ENCODE results near the gene PAK5. TPM values are rescaled to one million over a fixed set of nuclear protein-coding genes. Genes with fewer than 3 reads are reported as not detected.

The PAK5 gene
- total RNA-seq, 4 donors from 2014 or later: 0.04 to 0.34 (median 0.24) TPM

DNA sequence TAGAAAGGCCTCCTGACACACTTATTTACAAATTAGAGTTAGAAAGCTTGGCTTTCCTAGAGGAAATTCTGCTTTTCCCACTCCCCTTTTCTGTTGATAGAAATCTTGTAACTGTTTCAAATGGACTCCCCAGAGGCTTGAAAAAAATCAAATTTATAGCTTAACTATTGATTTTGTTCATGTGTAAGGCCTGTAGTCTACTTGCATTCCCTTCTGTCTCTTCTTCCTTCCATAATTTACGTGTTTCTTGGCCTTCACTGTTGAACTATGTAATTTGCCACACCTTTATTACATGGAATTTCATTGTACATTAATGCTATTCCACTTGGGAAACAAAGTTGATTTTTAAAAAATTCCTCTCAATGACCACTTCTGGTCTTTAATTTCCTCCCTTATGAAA, 243.1 kb downstream of the PAK5 start:
- DNase-seq: no peak
- H3K27me3 ChIP-seq: no peaks in the 10 kb centered on the region
- no peaks in the 10 kb centered on the region for H3K9me3 ChIP-seq
- TF ChIP-seq, protein P1, sequence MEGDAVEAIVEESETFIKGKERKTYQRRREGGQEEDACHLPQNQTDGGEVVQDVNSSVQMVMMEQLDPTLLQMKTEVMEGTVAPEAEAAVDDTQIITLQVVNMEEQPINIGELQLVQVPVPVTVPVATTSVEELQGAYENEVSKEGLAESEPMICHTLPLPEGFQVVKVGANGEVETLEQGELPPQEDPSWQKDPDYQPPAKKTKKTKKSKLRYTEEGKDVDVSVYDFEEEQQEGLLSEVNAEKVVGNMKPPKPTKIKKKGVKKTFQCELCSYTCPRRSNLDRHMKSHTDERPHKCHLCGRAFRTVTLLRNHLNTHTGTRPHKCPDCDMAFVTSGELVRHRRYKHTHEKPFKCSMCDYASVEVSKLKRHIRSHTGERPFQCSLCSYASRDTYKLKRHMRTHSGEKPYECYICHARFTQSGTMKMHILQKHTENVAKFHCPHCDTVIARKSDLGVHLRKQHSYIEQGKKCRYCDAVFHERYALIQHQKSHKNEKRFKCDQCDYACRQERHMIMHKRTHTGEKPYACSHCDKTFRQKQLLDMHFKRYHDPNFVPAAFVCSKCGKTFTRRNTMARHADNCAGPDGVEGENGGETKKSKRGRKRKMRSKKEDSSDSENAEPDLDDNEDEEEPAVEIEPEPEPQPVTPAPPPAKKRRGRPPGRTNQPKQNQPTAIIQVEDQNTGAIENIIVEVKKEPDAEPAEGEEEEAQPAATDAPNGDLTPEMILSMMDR (IDR thresholded peaks at IDR 0.05): no peak
- TF ChIP-seq POLR2A (IDR thresholded peaks at IDR 0.05): no peak
- no peak overlapping the region for H3K4me3 ChIP-seq
- no peak overlapping the region for H3K27ac ChIP-seq
- 54 to 67% methylated on average over 1 of the region's 1 CpG for WGBS, 2 donors
- intact Hi-C loops (cut with DNase I): no loop called here
- no peaks in the 10 kb centered on the region for H3K36me3 ChIP-seq
- no peaks in the 10 kb centered on the region for H3K4me1 ChIP-seq

DNA sequence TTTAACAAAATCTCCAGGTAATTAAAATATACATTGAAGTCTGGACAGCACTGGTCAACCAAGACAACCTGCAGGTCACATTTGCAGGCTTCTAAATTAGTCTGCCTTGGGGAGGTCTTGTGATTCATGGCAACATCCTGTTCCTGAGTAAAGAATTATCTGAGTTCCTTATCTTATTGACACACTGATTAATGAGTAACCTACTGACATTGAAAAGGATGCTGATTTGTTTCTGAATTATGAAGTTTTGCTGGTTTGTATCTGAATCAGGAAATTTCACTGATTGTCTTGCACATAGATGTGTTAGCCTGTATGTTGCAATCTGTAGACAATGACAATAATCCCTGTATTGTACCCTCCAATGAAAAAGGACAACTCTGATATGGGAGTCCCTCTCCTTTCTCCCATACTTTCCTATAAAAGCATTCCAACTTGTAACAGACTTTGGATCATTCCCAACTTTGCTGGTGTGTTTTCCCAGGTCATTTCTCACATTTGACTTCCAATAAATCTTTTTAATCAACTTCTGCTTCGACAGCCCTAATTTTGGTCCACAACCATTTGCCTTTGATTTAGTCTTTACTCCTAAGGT, 244.5 kb downstream of the PAK5 start:
- H3K27ac ChIP-seq: no peak overlapping the region
- WGBS, 2 donors: 63 to 71% methylated on average over 1 of the region's 1 CpG
- no peak for TF ChIP-seq POLR2A (IDR thresholded peaks at IDR 0.05)
- no peak overlapping the region for H3K4me3 ChIP-seq
- no peaks in the 10 kb centered on the region for H3K27me3 ChIP-seq
- DNase-seq: no peak
- H3K4me1 ChIP-seq: no peaks in the 10 kb centered on the region
- no peaks in the 10 kb centered on the region for H3K36me3 ChIP-seq
- no peaks in the 10 kb centered on the region for H3K9me3 ChIP-seq
- intact Hi-C loops (cut with DNase I): no loop called here

DNA sequence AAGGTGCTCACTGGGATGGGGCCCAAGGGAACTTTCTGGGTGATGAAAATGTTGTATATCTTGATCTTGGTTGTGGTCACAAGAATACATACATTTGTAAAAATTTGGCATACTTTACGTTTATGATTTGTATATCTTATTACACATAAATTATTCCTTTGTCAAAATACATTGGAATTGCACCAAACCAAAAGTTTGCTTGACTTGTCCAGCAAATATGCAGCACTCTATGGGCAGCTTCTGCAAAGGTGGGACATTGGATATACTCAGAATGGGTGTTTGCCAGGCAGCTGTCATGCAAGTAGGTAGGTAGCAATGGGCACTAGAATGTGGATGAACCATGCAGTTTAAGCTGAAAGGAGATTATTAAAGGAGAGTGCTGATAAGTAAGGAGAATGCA, 246.5 kb downstream of the PAK5 start:
- Histone ChIP-seq H3K4me3 (no peak overlapping the region), H3K4me1 (no peaks in the 10 kb centered on the region), H3K27me3 (no peaks in the 10 kb centered on the region), H3K36me3 (no peaks in the 10 kb centered on the region), H3K27ac (no peak overlapping the region), H3K9me3 (no peaks in the 10 kb centered on the region)
- WGBS, 2 donors: 25 to 35% methylated on average over 1 of the region's 1 CpG
- DNase-seq: no peak
- intact Hi-C loops (cut with DNase I): no loop called here
- no peak for TF ChIP-seq POLR2A (IDR thresholded peaks at IDR 0.05)
- TF ChIP-seq, protein P1 (IDR thresholded peaks at IDR 0.05): no peak

DNA sequence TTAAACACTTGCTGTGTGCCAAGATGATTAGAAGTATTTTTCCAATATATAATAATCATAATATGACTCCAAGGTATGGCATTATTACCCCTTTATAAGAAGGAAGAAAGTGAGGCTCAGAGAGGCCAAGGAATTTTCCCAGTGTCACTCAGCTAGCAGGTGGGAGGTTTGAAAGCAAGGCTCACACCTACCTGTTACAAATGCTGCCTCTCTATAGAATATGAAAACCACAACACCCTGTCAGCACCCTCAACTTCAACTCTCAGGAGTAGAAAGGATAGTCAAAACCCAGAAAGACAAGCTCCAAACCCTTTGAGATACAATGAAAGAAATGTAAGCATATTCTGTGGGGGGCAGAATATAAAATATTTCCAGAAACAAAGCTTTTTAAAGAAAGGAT, 247.8 kb downstream of the PAK5 start:
- Histone ChIP-seq H3K27ac (no peak overlapping the region), H3K4me3 (no peak overlapping the region), H3K9me3 (no peaks in the 10 kb centered on the region), H3K27me3 (no peaks in the 10 kb centered on the region), H3K36me3 (no peaks in the 10 kb centered on the region), H3K4me1 (no peaks in the 10 kb centered on the region)
- TF ChIP-seq, protein P1 (IDR thresholded peaks at IDR 0.05): no peak
- TF ChIP-seq POLR2A (IDR thresholded peaks at IDR 0.05): no peak
- intact Hi-C loops (cut with DNase I): no loop called here
- DNase-seq: no peak

DNA sequence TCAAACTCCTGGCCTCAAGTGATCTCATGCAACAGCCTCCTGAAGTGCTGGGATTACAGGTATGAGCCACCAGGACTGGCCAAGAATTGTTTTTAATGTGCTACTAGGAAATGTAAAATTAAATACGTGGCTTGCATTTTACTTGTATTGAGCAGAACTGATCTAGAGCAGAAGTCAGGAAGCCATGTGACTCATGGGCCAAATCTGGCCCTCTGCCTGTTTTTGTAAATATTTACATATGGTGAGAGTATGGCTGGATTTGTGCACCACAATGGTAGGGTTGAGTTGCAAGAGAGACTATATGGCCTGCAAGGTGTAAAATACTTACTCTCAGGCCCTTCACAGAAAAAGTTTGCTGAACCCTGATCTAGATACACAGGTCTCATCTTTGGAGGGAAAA, 248.7 kb downstream of the PAK5 start:
- no peak overlapping the region for H3K4me3 ChIP-seq
- intact Hi-C loops (cut with DNase I): no loop called here
- H3K4me1 ChIP-seq: no peaks in the 10 kb centered on the region
- no peaks in the 10 kb centered on the region for H3K27me3 ChIP-seq
- TF ChIP-seq POLR2A (IDR thresholded peaks at IDR 0.05): no peak
- TF ChIP-seq, protein P1 (IDR thresholded peaks at IDR 0.05): no peak
- no peaks in the 10 kb centered on the region for H3K36me3 ChIP-seq
- H3K9me3 ChIP-seq: no peaks in the 10 kb centered on the region
- DNase-seq: no peak
- 59 to 70% methylated on average over 1 of the region's 1 CpG for WGBS, 2 donors
- H3K27ac ChIP-seq: no peak overlapping the region

DNA sequence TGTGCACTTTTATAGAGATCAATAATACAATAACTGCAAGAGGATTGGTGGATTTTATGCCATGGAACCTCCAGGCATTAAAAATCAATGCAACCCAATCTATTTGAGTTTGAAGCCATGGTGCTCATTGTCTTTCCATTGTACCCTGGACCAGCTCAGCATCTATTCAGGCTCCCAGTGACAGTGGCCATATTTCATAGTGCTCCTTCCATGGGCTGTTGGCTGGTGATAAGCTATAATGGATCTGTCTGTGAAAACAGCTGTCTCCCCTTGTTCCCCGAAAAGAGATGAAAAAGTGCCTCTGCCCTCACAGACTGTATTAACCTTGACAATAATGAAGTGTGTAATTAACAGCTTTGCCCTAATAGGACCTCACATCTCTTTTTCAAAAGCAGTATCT, 250.2 kb downstream of the PAK5 start:
- no peak overlapping the region for H3K27ac ChIP-seq
- DNase-seq: no peak
- no peaks in the 10 kb centered on the region for H3K36me3 ChIP-seq
- H3K27me3 ChIP-seq: no peaks in the 10 kb centered on the region
- H3K4me3 ChIP-seq: no peak overlapping the region
- no peaks in the 10 kb centered on the region for H3K4me1 ChIP-seq
- no peak for TF ChIP-seq POLR2A (IDR thresholded peaks at IDR 0.05)
- TF ChIP-seq, protein P1 (IDR thresholded peaks at IDR 0.05): no peak
- intact Hi-C loops (cut with DNase I): no loop called here
- WGBS, 2 donors: 62 to 79% methylated on average over 1 of the region's 1 CpG
- no peaks in the 10 kb centered on the region for H3K9me3 ChIP-seq

All from esophagus squamous epithelium (tissue), 5 donors.